T-cell (primary cell): ENCODE data around the gene ACSL4. TPM values are rescaled to one million over a fixed set of nuclear protein-coding genes. Genes with fewer than 3 reads are reported as not detected.
"Not testable (repeated sequence)": the region's sequence is repeated elsewhere in the genome, so short reads cannot be mapped to it uniquely, and the experiment has no call there.

Experiments
- ATAC-seq, 4 experiments: fragments of 200-7000 bp in 3 of 4; fragments of 150-1000 bp in 1 of 4; cut with Tn5 transposase; replicated peaks in 1 of 4; 1 replicate in 3 of 4; 2 replicates in 1 of 4; pipeline ENCODE4 v1.10.0; 2021; ENCODE audit warnings: moderate library complexity in 3 of 4, mild to moderate bottlenecking in 2 of 4, moderate number of reproducible peaks in 1 of 4
- CTCF ChIA-PET, 2 donors: fragments of 300-600 bp; sonication (Branson Sonifier 250); formaldehyde crosslinking; loops; one replicate each; lab custom pipeline; 2022; ENCODE audit warnings: antibody characterized with exemption in 2 of 2; lab: Charles Lee
- POLR2A ChIA-PET, 2 donors: fragments of 300-600 bp; sonication (Branson Sonifier 250); formaldehyde crosslinking; loops; one replicate each; lab custom pipeline; 2022; ENCODE audit warnings: antibody characterized with exemption in 2 of 2; lab: Charles Lee
- DNase-seq, 35 experiments: peaks; one replicate each; pipeline versions ENCODE4 v3.0.0 to v3.0.0-alpha.2; 2013 to 2023
- H3K27ac ChIP-seq: one replicate; pipeline ENCODE4 v1.5.1; 2013; ENCODE audit warnings: low read length
- H3K27me3 ChIP-seq, 2 experiments: replicated peaks in 1 of 2; 1 replicate in 1 of 2; 2 replicates in 1 of 2; pipeline versions ENCODE4 v1.6.1 to v1.7.0; 2013; ENCODE audit warnings: low read length in 1 of 2, mixed read lengths in 1 of 2; ENCODE audit not compliant: control insufficient read depth in 2 of 2, insufficient read depth in 2 of 2; ENCODE audit errors: extremely low read depth in 1 of 2
- H3K36me3 ChIP-seq, 2 donors: 1 replicate in 1 of 2; 2 replicates in 1 of 2; pipeline versions ENCODE4 v1.6.1 to v1.7.0; 2013; ENCODE audit warnings: low read length in 1 of 2; ENCODE audit not compliant: control insufficient read depth in 2 of 2, insufficient read depth in 1 of 2; ENCODE audit errors: extremely low read depth in 1 of 2
- H3K4me1 ChIP-seq, 2 experiments: 1 replicate in 1 of 2; 2 replicates in 1 of 2; pipeline versions ENCODE4 v1.6.1 to v1.7.0; 2013; ENCODE audit warnings: low read length in 2 of 2, mixed read lengths in 1 of 2; ENCODE audit not compliant: insufficient read depth in 2 of 2, control insufficient read depth in 1 of 2; ENCODE audit errors: extremely low read depth in 1 of 2
- H3K4me3 ChIP-seq, 2 donors: 1 replicate in 1 of 2; 2 replicates in 1 of 2; pipeline versions ENCODE4 v1.5.1 to v1.7.0; 2013; ENCODE audit warnings: mild to moderate bottlenecking in 2 of 2, low read length in 1 of 2, moderate library complexity in 1 of 2; ENCODE audit not compliant: control insufficient read depth in 1 of 2; ENCODE audit errors: extremely low read depth in 1 of 2
- H3K9me3 ChIP-seq: 2 replicates; pipeline ENCODE4 v1.7.0; 2013
- H3K27ac Mint-ChIP-seq, 2 donors: one replicate each; pipeline ENCODE4 v1.8.0; 2020 to 2021; ENCODE audit warnings: mild to moderate bottlenecking in 2 of 2, mixed read lengths in 2 of 2
- H3K27me3 Mint-ChIP-seq, 2 donors: one replicate each; pipeline ENCODE4 v1.8.0; 2021 to 2022; ENCODE audit warnings: mixed read lengths in 2 of 2
- H3K36me3 Mint-ChIP-seq: one replicate; pipeline ENCODE4 v1.8.0; 2021; ENCODE audit warnings: mixed read lengths
- H3K4me1 Mint-ChIP-seq, 3 donors: one replicate each; pipeline ENCODE4 v1.8.0; 2020 to 2022; ENCODE audit warnings: mixed read lengths in 3 of 3, mild to moderate bottlenecking in 1 of 3
- H3K4me3 Mint-ChIP-seq, 3 donors: one replicate each; pipeline ENCODE4 v1.8.0; 2020 to 2022; ENCODE audit warnings: mild to moderate bottlenecking in 3 of 3, mixed read lengths in 3 of 3, moderate library complexity in 3 of 3
- H3K9me3 Mint-ChIP-seq, 3 donors: one replicate each; pipeline ENCODE4 v1.8.0; 2020 to 2022; ENCODE audit warnings: mixed read lengths in 3 of 3
- WGBS: methylation state at CpG from one replicate; pipeline ENCODE4 v1.1.5; 2013; ENCODE audit warnings: missing lambda C conversion rate; ENCODE audit not compliant: insufficient coverage; 5-methylcytosine and 5-hydroxymethylcytosine counted together
- total RNA-seq, 35 experiments: library from RNA in 6 of 35; stranded (reverse) in 6 of 35; fragments of 120-200 nt in 1 of 35; gene quantifications; one replicate each; pipeline versions ENCODE4 v1.2.1 to v1.2.4 and lab custom pipeline; 2013 to 2026

The ACSL4 gene
- total RNA-seq, 5 donors from 2014 or later (not counting 1 experiment from before 2014, with no cell fraction given) = 16.0 to 27.3 (median 17.1) TPM

- DNase-seq (no peak), ATAC-seq (no peak)
- ChIA-PET POLR2A (no interaction called here), CTCF (no interaction called here)
- H3K27ac Mint-ChIP-seq = no peak overlapping the region
- H3K27me3 ChIP-seq = no peaks in the 10 kb centered on the region
- H3K9me3 ChIP-seq = no peaks in the 10 kb centered on the region
- peaks cover 0 to 10% (median 4%) of the 10 kb centered on the region in 3 donors for H3K9me3 Mint-ChIP-seq
- H3K36me3 ChIP-seq = no peaks in the 10 kb centered on the region
- peaks cover 8% of the 10 kb centered on the region for H3K36me3 Mint-ChIP-seq
- H3K4me3 ChIP-seq = no peak overlapping the region
- WGBS = no CpG with 5 or more reads among the region's 2 CpGs
- peaks cover 2 to 21% of the 10 kb centered on the region in 2 donors for H3K27me3 Mint-ChIP-seq
- H3K4me1 Mint-ChIP-seq = no peaks in the 10 kb centered on the region
- no peak overlapping the region for H3K4me3 Mint-ChIP-seq
- no peaks in the 10 kb centered on the region for H3K4me1 ChIP-seq
- H3K27ac ChIP-seq = no peak overlapping the region
Measured at GRCh38 chrX:109751698-109752097, 18.6 kb upstream of the ACSL4 start.

- Mint-ChIP-seq H3K27ac (no peak overlapping the region), H3K27me3 (peaks cover 0 to 15% of the 10 kb centered on the region in 2 donors), H3K4me3 (no peak overlapping the region), H3K36me3 (no peaks in the 10 kb centered on the region), H3K4me1 (no peaks in the 10 kb centered on the region), H3K9me3 (no peaks in the 10 kb centered on the region)
- DNase-seq (no peak), ATAC-seq (no peak)
- H3K36me3 ChIP-seq = no peaks in the 10 kb centered on the region
- no peaks in the 10 kb centered on the region for H3K4me1 ChIP-seq
- H3K9me3 ChIP-seq = no peaks in the 10 kb centered on the region
- H3K4me3 ChIP-seq = no peak overlapping the region
- no peaks in the 10 kb centered on the region for H3K27me3 ChIP-seq
- H3K27ac ChIP-seq = no peak overlapping the region
- CTCF ChIA-PET = no interaction called here
- POLR2A ChIA-PET = no interaction called here
- 86% methylated on average over 7 of the region's 14 CpGs for WGBS
Measured at GRCh38 chrX:109749207-109749606, 16.1 kb upstream of the ACSL4 start.

GRCh38 chrX:109747681-109748080 lies 14.6 kb upstream of the ACSL4 start:
- Mint-ChIP-seq H3K36me3 (no peaks in the 10 kb centered on the region), H3K27ac (no peak overlapping the region), H3K4me1 (no peaks in the 10 kb centered on the region), H3K4me3 (no peak overlapping the region), H3K9me3 (no peaks in the 10 kb centered on the region), H3K27me3 (peaks cover 0 to 9% of the 10 kb centered on the region in 2 donors)
- POLR2A ChIA-PET = no interaction called here
- Histone ChIP-seq H3K4me3 (no peak overlapping the region), H3K27ac (no peak overlapping the region), H3K27me3 (no peaks in the 10 kb centered on the region), H3K4me1 (no peaks in the 10 kb centered on the region), H3K36me3 (no peaks in the 10 kb centered on the region), H3K9me3 (no peaks in the 10 kb centered on the region)
- whole genome bisulfite sequencing = no CpG with 5 or more reads among the region's 9 CpGs
- CTCF ChIA-PET = no interaction called here
- ATAC-seq (no peak), DNase-seq (no peak)

GRCh38 chrX:109742722-109743121 lies 9.7 kb upstream of the ACSL4 start:
- H3K4me3 Mint-ChIP-seq = no peak overlapping the region
- peaks cover 0 to 3% of the 10 kb centered on the region in 2 donors for H3K27me3 Mint-ChIP-seq
- no CpG with 5 or more reads among the region's 4 CpGs for WGBS
- no peaks in the 10 kb centered on the region for H3K9me3 Mint-ChIP-seq
- Histone ChIP-seq H3K27ac (no peak overlapping the region), H3K27me3 (no peaks in the 10 kb centered on the region), H3K9me3 (no peaks in the 10 kb centered on the region), H3K4me3 (no peak overlapping the region), H3K36me3 (no peaks in the 10 kb centered on the region), H3K4me1 (no peaks in the 10 kb centered on the region)
- H3K36me3 Mint-ChIP-seq = no peaks in the 10 kb centered on the region
- ATAC-seq (no peak), DNase-seq (no peak)
- no peaks in the 10 kb centered on the region for H3K4me1 Mint-ChIP-seq
- ChIA-PET POLR2A (interaction anchor here in 1 of 2 donors (0.6 kb wide), 1 partner anchor 30 kb away, joined by 9 read pairs; no protein-coding TSS in a partner anchor), CTCF (no interaction called here)
- H3K27ac Mint-ChIP-seq = no peak overlapping the region

- H3K9me3 ChIP-seq, H3K27me3 ChIP-seq, H3K4me3 ChIP-seq, H3K4me1 Mint-ChIP-seq, H3K9me3 Mint-ChIP-seq, H3K27ac ChIP-seq, H3K27me3 Mint-ChIP-seq, ATAC-seq, POLR2A ChIA-PET, H3K36me3 Mint-ChIP-seq, CTCF ChIA-PET, H3K27ac Mint-ChIP-seq, H3K4me3 Mint-ChIP-seq, H3K36me3 ChIP-seq, DNase-seq, H3K4me1 ChIP-seq: not testable (repeated sequence)
- no CpG with 5 or more reads among the region's 11 CpGs for WGBS
Measured at GRCh38 chrX:109740896-109741295, 7.8 kb upstream of the ACSL4 start.

GRCh38 chrX:109740433-109740809 lies 7.4 kb upstream of the ACSL4 start:
- H3K27me3 ChIP-seq = no peaks in the 10 kb centered on the region
- H3K36me3 ChIP-seq = no peaks in the 10 kb centered on the region
- ATAC-seq (no peak), DNase-seq (no peak)
- ChIA-PET CTCF (no interaction called here), POLR2A (no interaction called here)
- no peaks in the 10 kb centered on the region for H3K9me3 ChIP-seq
- Mint-ChIP-seq H3K36me3 (no peaks in the 10 kb centered on the region), H3K9me3 (no peaks in the 10 kb centered on the region), H3K27ac (no peak overlapping the region), H3K27me3 (peaks cover 0 to 3% of the 10 kb centered on the region in 2 donors), H3K4me3 (no peak overlapping the region), H3K4me1 (no peaks in the 10 kb centered on the region)
- H3K4me1 ChIP-seq = peaks cover 0 to 2% of the 10 kb centered on the region in 2 experiments
- no peak overlapping the region for H3K4me3 ChIP-seq
- no peak overlapping the region for H3K27ac ChIP-seq
